Measurements from ENCODE around the gene CUBN. TPM values are rescaled to one million over a fixed set of nuclear protein-coding genes. Genes with fewer than 3 reads are reported as not detected.

Gene CUBN
- total RNA-seq, 1 donor from 2014 or later = 0.92 TPM

DNA sequence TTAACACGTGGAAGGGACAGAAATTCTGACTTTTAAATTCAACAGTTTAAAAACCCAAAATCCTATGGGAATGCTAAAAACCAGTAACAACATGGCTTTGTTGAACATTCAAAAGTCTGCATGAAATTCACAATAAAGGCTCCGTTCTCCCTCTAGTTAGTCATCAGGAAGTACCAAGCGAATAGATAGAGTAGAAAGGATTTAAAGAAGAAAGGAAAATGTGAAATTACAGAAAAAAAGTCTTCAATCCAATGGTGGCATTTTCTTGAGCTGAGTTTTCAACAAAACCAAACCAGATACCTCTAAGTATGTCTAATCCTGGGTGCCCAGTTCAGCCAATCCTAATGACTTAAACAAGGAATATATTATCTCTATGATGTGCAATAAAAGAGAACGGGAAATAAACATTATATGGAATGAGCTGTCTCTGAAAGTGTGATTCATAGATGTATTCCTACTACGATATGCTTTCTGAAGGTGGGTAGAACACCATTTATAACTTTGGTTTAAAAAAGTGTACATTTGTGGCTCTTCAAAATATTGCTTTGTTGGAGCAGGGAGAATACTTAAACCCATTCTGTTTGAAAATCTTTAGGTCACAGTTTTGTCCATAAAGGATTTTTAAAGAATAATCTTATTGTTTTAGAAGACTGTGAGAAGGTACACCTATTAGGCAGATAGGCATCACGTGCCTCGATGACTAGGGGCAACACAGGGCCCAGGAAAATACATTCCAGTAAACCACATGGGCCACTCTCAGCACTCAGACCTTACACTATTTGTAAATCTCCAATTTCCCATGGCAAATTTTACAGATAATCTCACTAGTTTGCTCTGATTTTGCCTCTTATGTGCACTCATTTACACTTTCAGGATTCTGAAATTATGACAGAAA, 87.7 kb downstream of the CUBN start:
- no peak for DNase-seq (ENCODE audit: low spot score)

DNA sequence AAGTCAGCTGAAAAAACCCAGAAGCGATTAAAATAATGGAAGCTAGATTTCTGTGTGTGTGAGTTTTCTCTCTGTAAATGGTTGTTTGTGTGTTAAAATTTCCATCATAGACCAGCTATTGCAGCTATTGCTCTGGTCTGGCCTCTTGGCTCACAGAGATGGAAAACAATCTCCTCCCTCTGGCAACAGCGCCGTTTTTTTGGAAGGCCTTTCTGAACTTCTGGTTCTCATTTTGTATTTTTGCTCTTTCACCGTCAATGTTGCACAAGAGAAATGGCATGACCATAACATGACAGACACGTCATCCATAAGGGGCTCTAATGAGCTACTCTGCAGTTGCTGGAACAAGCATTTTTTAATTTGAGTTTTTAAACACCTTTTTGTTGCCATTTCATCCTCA, 91.0 kb downstream of the CUBN start:
- peak; percentile 43 for DNase-seq (ENCODE audit: low spot score)

DNA sequence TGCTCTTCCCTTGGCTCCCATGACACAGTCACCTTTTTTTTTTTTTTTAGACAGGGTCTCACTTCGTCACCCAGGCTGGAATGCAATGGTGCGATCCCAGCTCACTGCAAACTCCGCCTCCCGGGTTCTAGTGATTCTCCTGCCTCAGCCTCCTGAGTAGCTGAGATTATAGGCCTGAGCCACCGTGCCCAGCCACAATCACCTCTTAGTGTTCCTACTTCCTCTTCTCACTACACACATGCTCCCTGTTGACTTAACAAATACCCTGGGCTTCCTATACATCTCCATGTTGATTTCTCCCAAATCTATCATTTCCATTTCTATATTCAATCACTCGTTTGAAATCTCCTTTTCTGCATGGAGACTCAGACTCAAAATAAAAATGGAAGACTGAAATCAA, 91.7 kb downstream of the CUBN start:
- no peak for DNase-seq (ENCODE audit: low spot score)

DNA sequence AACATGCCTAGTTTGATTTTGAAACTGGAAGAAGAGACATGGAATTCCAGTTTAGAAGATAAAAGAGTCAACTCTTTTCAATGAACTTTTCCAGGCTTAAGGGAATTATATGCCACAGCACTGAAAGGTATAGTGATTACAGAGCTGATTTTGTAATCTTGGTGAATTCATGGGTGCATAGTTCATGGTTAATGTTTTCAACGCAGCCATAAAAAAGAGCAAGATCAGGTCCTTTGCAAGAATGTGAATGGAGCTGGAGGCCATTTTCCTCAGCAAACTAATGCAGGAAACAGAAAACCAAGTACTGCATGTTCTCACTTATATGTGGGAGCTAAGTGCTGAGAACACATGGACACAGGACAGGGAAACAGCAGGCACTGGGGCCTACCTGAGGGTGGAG, 94.2 kb downstream of the CUBN start:
- no peak for DNase-seq (ENCODE audit: low spot score)

DNA sequence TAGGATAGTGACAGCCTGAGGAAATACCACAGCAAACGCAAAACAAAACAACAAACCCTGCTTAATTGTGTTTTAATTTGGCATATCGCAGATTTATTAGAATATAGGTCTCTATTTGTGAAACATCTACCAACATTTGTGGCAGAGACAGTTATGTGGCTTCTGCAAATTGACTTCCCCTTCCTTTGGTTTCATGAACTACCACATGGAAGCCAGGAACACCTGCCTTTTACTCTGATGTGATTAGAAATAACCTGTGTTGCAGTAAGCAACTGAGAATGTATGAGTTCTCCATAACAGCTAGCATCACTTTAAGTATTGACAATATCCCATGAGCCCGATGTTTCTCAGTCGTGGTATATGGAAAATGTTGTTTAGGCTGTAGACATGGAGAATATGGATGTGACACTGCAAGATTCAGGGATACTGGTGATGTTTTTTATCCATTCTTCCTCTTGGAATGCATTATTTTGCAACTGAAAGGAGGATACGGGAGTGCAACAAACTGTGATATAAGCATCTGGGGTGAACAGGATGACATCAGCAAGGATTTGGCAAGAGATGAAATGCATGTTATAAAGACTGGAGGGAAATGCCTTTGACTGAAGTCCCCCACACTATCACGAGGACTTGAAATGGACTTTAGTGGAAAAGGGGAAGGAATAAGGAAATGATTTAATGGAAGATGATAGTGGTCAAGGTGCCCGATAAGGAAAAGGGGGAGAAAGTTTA, 95.9 kb downstream of the CUBN start:
- DNase-seq (ENCODE audit: low spot score) = no peak

DNA sequence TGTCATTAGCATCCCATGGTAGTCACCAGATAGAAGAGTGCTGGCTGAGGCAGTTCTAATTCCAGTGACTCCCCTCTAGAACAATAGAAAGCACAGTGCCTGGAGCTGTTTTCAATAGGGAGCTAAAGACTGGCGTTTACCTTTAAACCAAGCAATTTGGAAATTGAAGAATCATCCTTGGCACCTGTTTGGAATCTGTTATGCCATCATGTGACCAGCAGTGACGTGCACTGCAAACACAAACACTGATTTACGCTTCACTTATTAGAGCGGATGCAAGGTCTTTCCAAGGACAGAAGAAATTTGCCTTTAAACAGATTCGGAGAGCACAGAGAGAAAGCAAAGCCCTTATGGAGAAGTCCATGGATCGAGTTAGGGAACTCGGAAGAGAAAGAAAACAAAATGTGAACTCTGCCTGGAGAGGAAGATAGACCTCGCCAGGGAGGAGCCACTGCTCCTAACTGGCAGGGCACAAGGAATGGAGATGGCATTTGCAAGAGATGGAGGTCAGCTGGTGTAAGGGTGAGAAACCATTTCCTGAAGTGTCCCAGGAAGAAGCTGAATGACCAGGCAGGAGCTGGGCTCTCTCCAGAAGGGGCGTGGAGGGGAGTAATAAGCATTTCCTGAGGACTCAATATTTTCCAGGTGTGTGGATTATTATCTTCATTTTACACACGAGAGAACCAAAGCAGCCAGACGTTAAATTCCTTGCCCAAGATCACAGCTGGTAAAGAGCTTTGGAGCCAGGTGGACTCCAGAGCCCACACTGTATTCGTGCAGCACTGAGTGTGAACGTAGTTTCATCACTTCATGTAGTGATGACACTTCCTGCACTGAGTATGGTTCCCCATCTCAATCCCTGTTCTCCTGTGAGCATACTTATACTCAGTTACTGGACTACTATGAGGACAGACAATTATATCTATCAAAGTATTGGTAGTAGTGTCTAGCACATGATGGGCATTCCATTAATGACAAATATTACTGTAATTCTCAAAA, 97.7 kb downstream of the CUBN start:
- DNase-seq (ENCODE audit: low spot score) = no peak

DNA sequence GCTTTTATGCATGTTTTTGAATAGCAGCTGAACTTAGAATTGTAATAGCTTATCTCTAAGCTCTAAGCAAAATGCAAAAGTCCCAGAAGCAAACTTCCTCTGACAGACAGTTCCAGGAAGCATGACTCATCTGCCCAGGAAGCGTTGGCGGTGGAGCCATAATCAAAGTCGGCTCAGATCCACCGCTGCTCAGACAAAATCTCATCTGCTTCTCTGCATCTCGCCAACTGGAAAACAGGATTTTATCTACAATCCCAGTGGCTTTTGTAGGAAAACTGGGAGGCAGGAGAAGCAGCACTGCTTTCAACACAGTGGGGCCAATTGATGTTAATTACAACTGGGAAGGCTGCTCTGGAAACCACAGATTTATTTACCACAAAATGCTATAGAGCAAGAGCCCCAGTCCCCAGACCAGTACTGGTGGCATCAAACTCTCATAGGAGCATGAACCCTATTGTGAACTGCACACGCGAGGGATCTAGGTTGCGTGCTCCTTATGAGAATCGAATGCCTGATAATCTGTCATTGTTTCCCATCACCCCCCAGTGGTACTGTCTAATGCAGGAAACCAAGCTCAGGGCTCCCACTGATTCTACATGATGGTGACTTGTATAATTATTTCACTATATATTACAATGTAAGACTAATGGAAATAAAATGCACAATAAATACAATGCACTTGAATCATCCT, 99.9 kb downstream of the CUBN start:
- DNase-seq (ENCODE audit: low spot score) = peak; percentile 61

DNA sequence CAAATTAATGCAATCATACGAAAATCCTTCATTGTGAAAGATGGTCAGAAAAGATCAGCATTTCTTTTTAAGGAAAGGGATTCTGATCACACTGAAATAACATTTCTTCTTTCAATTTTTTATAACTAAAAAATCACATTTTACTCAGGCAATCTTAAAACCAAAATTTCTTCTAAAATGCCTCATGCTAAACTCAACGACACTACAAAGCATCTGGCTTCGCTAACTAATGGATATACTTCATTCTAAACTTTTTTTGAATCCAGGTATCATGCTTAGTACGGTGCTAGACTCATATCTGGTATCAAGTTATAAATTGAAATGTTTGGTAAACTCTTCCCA, 100.4 kb downstream of the CUBN start:
- DNase-seq (ENCODE audit: low spot score) = no peak

DNA sequence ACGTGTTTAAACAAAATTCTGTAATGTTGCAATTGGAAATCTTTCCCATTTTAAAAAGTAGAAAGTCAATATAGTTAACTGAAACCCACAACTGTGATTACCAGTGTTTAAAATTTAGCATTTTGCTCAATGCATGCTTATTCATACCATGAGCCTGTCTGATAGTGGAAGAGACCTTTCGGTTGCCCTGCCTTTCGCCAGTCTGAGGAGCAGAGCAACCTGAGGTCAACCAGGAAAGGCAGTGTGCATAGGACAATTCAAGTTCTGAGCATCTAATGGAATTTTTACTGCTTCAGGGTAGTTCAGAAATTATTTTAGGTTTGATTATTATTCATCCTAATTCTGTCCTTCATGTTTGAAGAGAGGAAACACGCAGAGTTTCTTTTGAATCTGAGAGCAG, 100.8 kb downstream of the CUBN start:
- no peak for DNase-seq (ENCODE audit: low spot score)

DNA sequence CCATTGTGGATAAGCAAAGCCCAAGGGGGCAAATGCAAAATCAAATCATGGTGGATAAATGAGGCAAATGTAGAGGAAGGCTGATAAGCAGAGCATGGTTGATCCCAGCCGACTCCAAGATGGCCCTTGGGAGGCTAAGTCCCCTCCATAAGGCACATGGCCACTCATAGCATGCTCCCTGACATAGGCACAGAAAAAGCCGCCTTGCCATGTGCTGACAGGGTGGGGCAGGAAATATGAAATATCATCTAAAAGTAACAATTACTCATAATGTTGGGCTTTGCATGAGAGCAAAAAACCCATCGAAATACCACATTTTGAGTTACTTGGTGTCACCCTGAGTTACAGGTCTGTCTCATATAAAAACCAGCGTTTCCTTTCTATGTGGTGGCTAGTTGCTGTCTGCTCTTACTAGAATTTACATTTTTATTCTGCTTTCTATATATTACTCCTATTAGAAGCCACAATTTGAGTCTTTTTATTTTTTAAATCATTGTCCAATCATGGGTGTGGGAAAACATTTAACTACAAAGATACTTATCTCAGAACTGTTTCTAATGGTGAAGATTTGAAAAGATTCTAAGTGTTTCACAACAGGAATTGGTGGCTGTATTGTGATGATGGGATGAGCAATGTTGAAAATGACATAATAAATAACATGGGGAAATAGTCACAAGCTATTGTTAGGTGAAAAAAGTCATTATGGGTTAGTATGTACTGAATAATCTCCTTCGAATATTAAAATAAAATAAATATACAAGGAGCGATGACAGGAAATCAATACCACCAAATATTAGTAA, 102.7 kb downstream of the CUBN start:
- DNase-seq (ENCODE audit: low spot score) = no peak

DNA sequence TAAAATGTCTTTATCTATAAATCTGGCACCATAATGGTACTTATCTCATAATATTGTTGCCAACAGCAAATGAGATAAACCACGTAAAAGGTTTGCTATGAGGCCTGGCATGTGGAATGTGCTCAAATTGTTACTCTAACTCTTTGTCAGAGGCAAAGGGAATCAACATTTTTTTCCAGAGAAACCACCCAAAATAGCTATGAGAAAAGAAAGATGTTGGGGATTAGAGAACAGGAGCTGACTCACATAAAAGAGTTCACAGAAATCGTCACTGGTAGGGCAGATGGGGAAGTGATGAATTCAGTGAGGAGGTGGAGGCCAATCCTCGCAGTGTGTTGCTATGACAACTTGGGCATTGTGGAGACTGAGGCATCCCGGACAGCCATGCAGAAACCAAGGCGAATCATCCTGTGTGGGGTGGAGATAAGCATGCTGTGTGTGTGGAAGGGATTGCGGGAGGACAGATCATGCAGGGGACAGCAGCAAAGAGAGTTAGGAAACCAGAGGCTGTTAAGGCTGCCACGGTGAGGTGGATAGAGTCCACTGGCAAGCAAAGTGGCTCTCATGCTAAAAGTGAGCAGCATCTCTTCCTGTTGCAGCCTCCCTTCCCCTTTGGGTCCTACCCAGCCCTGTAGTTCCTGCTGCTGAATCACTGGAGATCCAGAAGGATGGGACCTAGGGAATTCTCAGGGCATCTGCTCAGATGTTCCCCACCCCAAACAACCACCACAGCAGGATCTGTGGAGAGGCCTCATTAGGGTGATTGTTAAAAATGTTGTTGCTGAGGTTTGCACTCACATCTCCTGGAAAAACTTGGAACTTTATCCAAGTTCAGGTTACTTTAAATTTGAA, 103.9 kb downstream of the CUBN start:
- DNase-seq (ENCODE audit: low spot score) = peak; percentile 24

DNA sequence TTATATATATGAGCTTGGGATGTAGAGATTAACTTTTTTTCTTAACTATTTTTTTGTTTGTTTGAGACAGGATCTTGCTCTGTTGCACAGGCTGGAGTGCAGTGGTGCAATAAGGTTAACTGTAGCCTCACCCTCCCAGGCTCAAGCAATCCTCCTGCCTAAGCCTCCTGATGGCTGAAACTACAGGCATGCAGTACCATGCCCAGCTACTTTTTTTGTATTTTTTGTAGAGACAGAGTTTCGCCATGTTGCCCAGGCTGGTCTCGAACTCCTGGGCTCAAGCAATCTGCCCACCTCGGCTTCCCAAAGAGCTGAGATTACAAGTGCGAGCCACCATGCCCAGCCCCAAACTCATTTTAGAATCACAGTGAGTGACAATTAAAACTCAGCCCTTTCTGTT, 105.2 kb downstream of the CUBN start:
- DNase-seq (ENCODE audit: low spot score) = no peak

DNA sequence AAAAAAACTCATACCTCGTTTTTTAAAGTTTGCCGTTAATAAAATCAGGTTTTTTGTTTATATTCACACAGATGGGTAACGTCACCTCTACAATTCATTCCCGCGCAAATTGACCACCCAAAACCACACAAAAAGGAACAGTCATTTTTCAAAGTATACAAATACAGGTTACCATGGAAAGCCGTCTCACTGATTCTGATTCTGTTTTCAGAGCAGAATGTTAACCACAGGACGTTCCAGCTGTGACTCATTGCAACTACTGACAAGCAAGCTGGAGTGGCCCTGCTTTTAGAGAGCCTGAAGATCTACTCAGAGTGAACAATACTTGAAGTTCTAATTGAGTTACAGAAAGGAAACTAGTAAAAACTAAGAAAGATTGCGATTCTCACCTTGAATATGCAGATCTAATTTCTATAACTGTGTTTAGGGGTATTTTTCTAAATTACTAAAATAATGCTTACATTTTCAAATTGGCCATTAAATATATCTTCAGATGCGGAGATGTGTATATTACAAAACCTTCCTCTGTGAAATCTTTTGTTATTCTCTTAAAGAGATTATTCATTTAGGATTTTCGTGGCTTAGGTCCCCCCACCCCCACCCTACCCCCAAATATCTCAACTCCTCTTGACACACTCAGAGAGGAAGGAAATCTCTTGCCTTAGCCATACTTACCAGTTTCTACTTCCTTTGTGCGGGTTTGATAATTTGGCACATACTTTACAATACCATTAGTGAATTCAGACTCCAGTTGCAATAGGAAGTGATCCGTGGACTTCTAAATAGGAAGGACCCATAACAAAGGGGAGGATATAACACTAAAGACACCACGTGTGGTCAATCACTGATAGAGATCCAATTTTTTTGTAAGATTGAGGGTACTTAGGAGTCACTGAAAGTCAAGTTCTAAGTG, 106.0 kb downstream of the CUBN start:
- DNase-seq (ENCODE audit: low spot score) = peak; percentile 64

DNA sequence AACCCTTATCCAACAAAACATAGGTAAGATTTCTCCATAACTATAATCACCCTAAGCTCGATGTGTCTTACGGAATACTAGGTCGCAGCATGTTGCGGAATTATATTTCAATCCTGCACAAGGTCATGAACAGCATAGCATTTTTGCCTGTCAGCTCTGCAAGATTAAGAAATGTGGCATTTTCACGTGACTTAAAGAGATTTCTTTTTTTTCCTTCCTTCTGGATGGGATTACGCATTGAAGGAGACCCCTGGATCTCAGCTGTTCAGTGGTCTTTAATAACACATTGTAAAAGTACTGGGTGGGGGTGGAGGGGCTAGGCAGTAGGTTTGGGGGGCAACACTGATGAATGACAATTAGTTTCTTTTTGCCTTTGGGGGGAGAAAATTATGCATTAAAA, 106.7 kb downstream of the CUBN start:
- DNase-seq (ENCODE audit: low spot score) = no peak

DNA sequence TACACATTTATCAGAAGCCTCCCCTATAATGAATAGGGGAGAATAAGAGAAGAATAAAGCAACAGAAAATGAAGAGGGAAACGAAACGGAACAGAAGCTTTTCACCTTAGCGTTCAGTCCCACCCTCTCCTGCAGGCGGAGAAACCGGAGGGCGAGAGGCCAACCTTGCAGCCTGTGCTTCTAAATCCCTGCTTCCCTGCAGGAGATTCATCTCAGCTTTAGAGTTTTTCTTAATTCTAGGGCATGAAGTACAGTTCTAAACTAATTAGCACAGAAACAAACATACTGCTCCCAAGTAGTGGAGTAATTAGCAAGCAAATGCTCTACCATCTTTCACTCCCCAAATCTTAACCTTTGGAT, 107.2 kb downstream of the CUBN start:
- DNase-seq (ENCODE audit: low spot score) = no peak

DNA sequence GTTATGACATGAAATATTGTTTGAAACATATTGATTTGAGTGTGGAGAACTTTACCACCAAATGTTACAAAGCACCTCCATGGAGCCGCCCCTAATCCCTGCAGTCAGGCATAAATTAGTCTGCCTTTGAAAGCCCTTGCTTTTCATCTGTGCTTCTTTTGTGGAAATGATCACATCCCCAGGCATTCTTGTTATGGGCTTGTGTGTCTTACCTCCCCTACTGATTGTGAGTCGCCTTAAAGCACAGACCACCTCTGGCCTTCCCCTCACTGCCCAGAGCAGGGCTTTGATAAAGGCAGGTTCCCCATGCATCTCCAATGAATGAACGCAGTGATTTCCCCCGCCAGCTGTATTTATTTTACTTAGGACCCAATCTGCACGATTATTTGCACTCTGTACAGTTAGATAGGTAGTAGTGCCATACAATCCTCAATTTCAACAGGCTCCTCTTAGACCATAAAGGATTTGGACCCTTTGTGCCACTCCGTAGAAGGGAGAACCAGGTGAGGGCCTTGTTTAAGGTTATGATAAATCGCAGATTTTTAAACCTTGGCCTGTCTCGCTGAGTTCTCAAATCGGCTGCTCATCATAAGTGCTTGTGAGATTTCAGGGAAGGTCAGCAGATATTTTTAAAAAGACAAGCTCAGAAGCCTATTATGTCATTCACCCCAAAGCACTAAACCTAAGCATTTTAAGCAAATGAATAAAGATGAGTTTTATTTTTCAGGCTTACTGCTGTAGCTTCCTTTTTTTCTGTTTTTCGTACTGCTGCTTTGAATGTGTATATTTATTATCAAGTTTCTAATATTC, 107.8 kb downstream of the CUBN start:
- DNase-seq (ENCODE audit: low spot score) = no peak

DNA sequence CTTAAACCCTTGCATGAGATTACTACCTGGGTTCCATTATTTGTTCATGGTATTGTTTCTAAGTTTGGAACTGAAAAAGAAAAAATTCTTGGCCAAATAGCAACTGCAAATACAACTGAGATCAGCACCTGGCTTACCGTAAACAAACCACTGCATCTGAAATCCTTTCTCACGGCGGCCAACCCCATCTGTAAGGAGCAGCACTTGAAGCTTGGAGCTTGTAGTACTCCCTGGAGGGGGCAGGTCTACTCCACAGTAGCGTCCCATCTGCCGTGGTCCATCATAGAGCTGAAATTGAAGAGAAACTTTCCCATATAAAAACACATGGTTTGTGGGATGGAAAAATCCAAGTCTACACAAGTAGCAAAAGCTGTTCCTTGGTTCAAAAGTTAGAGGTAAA, 109.9 kb downstream of the CUBN start:
- no peak for DNase-seq (ENCODE audit: low spot score)

Data from mucosa of gallbladder (tissue), 1 donor.